Dendritic cell treated with granulocyte-macrophage colony-stimulating factor and Interleukin-4, amounts not matched to agents 40 ng/mL and 50 ng/mL, for 4 days (primary cell): ENCODE results near the gene AHCY.
"Not testable (repeated sequence)": the region's sequence is repeated elsewhere in the genome, so short reads cannot be mapped to it uniquely, and the experiment has no call there.

Source experiments
- H3K27ac Mint-ChIP-seq: one replicate; pipeline ENCODE4 v1.8.0; 2022; ENCODE audit warnings: mild to moderate bottlenecking, mixed read lengths
- H3K27me3 Mint-ChIP-seq: one replicate; pipeline ENCODE4 v1.8.0; 2022; ENCODE audit warnings: mild to moderate bottlenecking, mixed read lengths
- H3K36me3 Mint-ChIP-seq: one replicate; pipeline ENCODE4 v1.8.0; 2022; ENCODE audit warnings: low read depth, mixed read lengths
- H3K4me1 Mint-ChIP-seq: one replicate; pipeline ENCODE4 v1.8.0; 2022; ENCODE audit warnings: low read depth, mixed read lengths
- H3K4me3 Mint-ChIP-seq: one replicate; pipeline ENCODE4 v1.8.0; 2022; ENCODE audit warnings: mild to moderate bottlenecking, moderate library complexity, mixed read lengths
- H3K9me3 Mint-ChIP-seq: one replicate; pipeline ENCODE4 v1.8.0; 2022; ENCODE audit warnings: mixed read lengths
- intact Hi-C: fragments of 100-400 bp; cut with micrococcal nuclease; formaldehyde crosslinking; loops from one replicate; pipeline ENCODE4 v1.15.0; 2022

Gene AHCY

GRCh38 chr20:34333786-34334185, 30.6 kb upstream of the AHCY start:
- Mint-ChIP-seq H3K27ac (no peak overlapping the region), H3K36me3 (no peaks in the 10 kb centered on the region), H3K4me3 (no peak overlapping the region), H3K9me3 (no peaks in the 10 kb centered on the region), H3K27me3 (no peaks in the 10 kb centered on the region), H3K4me1 (no peaks in the 10 kb centered on the region)
- intact Hi-C loops, result no loop called here

GRCh38 chr20:34332262-34332920, 29.2 kb upstream of the AHCY start:
- Mint-ChIP-seq H3K36me3 (no peaks in the 10 kb centered on the region), H3K4me3 (no peak overlapping the region), H3K9me3 (no peaks in the 10 kb centered on the region), H3K27ac (no peak overlapping the region), H3K27me3 (no peaks in the 10 kb centered on the region), H3K4me1 (no peaks in the 10 kb centered on the region)
- intact Hi-C loops, result no loop called here

DNA sequence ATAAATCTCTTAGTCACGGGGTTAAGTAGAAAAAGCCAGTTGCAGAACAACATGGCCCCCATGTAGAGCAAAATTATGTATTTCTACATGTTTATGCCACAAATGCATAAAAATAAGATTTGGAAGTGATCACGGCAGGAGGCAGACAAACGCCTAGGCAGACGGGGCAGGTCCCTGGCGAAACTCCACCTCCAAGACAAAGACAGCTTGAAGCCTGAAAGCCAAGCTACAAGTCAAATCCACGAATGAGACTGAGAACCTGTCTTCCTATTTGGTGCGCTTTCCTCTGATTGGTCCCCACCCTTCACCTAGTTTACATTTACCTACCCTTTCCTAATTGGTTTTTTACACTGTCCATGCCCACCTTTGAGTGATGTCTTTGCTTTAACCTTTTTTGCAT, 28.7 kb upstream of the AHCY start:
- H3K27ac Mint-ChIP-seq, result no peak overlapping the region
- H3K4me3 Mint-ChIP-seq, result no peak overlapping the region
- H3K9me3 Mint-ChIP-seq, result no peaks in the 10 kb centered on the region
- intact Hi-C loops, result no loop called here
- no peaks in the 10 kb centered on the region for H3K27me3 Mint-ChIP-seq
- H3K36me3 Mint-ChIP-seq, result no peaks in the 10 kb centered on the region
- no peaks in the 10 kb centered on the region for H3K4me1 Mint-ChIP-seq

DNA sequence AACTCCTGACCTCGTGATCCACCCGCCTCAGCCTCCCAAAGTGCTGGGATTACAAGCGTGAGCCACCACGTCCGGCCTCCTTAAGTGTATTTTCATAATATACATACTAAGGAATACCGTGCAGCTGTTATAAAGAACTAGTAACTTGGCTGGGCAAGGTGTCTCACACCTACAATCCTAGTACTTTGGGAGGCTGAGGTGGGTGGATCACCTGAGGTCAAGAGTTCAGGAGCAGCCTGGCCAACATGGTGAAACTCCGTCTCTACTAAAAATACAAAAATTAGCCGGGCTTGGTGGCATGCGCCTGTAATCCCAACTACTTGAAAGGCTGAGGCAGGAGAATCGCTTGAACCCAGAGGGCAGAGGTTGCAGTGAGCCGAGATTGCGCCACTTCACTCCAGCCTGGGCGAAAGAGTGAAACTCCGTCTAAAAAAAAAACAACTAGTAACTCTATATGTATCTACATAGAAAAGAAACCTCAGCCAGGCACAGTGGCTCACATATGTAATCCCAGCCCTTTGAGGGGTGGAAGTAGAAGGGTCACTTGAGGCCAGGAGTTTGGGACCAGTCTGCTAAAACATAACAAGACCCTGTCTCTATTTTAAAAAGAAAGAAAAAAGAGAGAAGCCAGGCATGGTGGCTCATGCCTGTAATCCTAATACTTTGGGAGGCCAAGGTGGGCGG, 27.8 kb upstream of the AHCY start:
- H3K4me3 Mint-ChIP-seq, H3K36me3 Mint-ChIP-seq, H3K9me3 Mint-ChIP-seq, H3K27me3 Mint-ChIP-seq, H3K27ac Mint-ChIP-seq, intact Hi-C loops, H3K4me1 Mint-ChIP-seq: not testable (repeated sequence)

- H3K4me1 Mint-ChIP-seq, result no peaks in the 10 kb centered on the region
- no peaks in the 10 kb centered on the region for H3K9me3 Mint-ChIP-seq
- H3K27me3 Mint-ChIP-seq, result no peaks in the 10 kb centered on the region
- no peaks in the 10 kb centered on the region for H3K36me3 Mint-ChIP-seq
- H3K27ac Mint-ChIP-seq, result no peak overlapping the region
- intact Hi-C loops, result no loop called here
- H3K4me3 Mint-ChIP-seq, result no peak overlapping the region
Observed at GRCh38 chr20:34328928-34329677, 25.9 kb upstream of the AHCY start.

DNA sequence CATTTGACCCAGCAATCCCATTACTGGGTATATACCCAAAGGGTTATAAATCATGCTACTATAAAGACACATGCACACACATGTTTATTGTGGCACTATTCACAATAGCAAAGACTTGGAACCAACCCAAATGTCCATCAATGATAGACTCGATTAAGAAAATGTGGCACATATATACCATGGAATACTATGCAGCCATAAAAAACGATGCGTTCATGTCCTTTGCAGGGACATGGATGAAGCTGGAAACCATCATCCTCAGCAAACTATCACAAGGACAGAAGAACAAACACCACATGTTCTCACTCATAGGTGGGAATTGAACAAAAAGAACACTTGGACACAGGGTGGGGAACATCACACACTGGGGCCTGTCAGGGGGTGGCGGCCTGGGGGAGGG, 25.1 kb upstream of the AHCY start:
- intact Hi-C loops, H3K4me3 Mint-ChIP-seq, H3K9me3 Mint-ChIP-seq, H3K4me1 Mint-ChIP-seq, H3K36me3 Mint-ChIP-seq, H3K27ac Mint-ChIP-seq, H3K27me3 Mint-ChIP-seq: not testable (repeated sequence)

GRCh38 chr20:34324541-34324940, 21.4 kb upstream of the AHCY start:
- no peak overlapping the region for H3K27ac Mint-ChIP-seq
- intact Hi-C loops, result no loop called here
- no peaks in the 10 kb centered on the region for H3K9me3 Mint-ChIP-seq
- H3K27me3 Mint-ChIP-seq, result peaks cover 7% of the 10 kb centered on the region
- H3K4me3 Mint-ChIP-seq, result no peak overlapping the region
- no peaks in the 10 kb centered on the region for H3K4me1 Mint-ChIP-seq
- H3K36me3 Mint-ChIP-seq, result no peaks in the 10 kb centered on the region

GRCh38 chr20:34322267-34323105, 19.3 kb upstream of the AHCY start:
- intact Hi-C loops, result no loop called here
- Mint-ChIP-seq H3K4me1 (peaks cover 5% of the 10 kb centered on the region), H3K36me3 (no peaks in the 10 kb centered on the region), H3K9me3 (no peaks in the 10 kb centered on the region), H3K27ac (no peak overlapping the region), H3K4me3 (no peak overlapping the region), H3K27me3 (peaks cover 9% of the 10 kb centered on the region)

- H3K36me3 Mint-ChIP-seq, result no peaks in the 10 kb centered on the region
- no peak overlapping the region for H3K27ac Mint-ChIP-seq
- H3K9me3 Mint-ChIP-seq, result no peaks in the 10 kb centered on the region
- H3K27me3 Mint-ChIP-seq, result peaks cover 11% of the 10 kb centered on the region
- H3K4me3 Mint-ChIP-seq, result no peak overlapping the region
- H3K4me1 Mint-ChIP-seq, result peaks cover 13% of the 10 kb centered on the region
- intact Hi-C loops, result no loop called here
Observed at GRCh38 chr20:34320861-34321260, 17.7 kb upstream of the AHCY start.

DNA sequence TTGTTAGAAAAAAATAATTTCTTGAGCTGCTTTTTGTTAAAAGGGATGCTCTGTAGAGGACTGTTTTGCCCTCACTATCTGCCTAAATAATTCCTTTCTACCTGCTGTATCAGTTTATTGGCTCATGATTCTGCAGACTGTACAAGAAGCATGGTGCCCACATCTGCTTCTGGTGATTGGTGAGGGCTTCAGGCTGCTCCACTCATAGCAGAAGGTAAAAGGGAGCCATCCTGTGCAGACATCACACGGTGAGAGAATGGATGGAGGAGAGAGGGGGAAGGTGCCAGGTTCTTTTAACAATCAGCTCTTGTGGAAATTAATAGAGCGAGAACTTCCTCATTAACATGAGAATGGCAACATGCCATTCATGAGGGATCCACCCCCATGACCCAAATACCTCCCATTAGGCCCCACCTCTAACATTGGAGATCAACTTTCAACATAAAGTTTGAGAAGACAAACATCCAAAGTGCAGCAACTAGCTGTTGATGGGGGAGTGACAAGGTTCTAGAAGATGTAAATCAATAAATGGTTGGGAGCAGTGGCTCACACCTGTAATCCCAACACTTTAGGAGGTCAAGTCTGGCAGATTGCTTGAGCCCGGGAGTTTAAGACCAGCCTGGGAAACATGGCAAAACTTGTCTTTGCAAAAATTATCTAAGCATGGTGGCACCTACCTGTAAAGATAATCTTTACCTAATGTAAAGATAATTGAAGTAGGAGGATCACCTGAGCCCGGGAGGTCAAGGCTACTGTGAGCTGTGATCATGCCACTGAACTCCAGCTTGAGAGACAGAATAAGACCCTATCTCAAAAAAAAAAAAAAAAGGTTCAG, 15.7 kb upstream of the AHCY start:
- Mint-ChIP-seq H3K27me3 (peaks cover 12% of the 10 kb centered on the region), H3K27ac (no peak overlapping the region), H3K4me1 (peaks cover 17% of the 10 kb centered on the region), H3K4me3 (no peak overlapping the region), H3K36me3 (no peaks in the 10 kb centered on the region), H3K9me3 (no peaks in the 10 kb centered on the region)
- intact Hi-C loops, result loop anchor here (10.0 kb wide), 2 partner anchors 96 to 446 kb away; no protein-coding TSS in a partner anchor

DNA sequence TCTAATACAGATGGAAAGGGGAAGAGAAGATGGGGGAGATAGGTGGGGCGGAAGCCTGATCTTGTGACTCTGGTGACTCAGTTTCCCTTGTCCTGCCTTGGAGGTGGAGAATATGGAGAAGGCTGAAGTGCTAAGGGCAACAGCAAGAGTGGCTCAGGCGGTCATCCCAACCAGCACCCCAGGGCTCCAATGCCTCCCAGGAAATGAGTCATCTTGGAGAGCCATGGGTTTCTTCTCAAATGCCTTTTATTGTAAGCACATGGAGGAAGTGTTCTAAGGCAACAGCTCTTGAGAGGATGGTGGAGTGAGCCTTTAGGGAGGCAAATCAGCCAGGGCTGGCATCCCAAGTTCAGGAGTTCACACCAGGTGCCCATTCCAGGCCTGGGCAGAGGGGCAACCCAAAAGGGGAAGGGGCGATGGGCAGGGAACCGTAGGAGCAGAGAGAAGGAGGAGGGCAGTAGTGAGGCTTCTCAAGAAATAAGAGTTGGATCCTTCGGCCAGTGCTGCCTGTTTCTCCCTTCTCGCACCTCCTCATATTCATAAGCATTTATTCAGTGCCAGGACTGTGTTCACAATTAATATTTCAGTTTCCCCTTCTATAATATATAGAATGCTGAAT, 13.2 kb upstream of the AHCY start:
- H3K4me3 Mint-ChIP-seq, result no peak overlapping the region
- H3K27me3 Mint-ChIP-seq, result peaks cover 25% of the 10 kb centered on the region
- peaks cover 34% of the 10 kb centered on the region for H3K4me1 Mint-ChIP-seq
- H3K27ac Mint-ChIP-seq, result no peak overlapping the region
- H3K36me3 Mint-ChIP-seq, result no peaks in the 10 kb centered on the region
- no peaks in the 10 kb centered on the region for H3K9me3 Mint-ChIP-seq
- intact Hi-C loops, result loop anchor here (10.0 kb wide), 2 partner anchors 98 to 448 kb away; no protein-coding TSS in a partner anchor

DNA sequence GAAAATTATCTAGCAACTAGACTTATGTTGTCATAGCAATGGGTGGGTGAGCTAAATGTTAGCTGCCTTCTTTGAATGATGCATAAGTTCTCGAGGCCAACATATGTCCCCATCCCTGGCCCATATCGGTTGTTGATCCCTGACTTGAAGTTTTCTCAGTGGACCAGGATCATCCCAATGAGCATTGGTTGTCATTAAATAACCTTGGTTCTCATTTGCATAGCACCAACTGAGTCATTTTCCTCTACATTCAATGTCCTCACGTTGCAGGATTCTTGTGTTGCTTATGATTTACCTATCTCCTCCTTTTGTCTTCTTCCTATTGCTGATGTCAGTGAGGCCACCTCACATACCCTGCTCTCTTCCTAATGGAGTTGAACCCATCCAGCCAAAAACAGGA, 12.1 kb upstream of the AHCY start:
- peaks cover 40% of the 10 kb centered on the region for H3K4me1 Mint-ChIP-seq
- H3K36me3 Mint-ChIP-seq, result no peaks in the 10 kb centered on the region
- H3K4me3 Mint-ChIP-seq, result no peak overlapping the region
- H3K27ac Mint-ChIP-seq, result no peak overlapping the region
- peaks cover 30% of the 10 kb centered on the region for H3K27me3 Mint-ChIP-seq
- intact Hi-C loops, result loop anchor here (10.0 kb wide), 2 partner anchors 100 to 450 kb away; no protein-coding TSS in a partner anchor
- no peaks in the 10 kb centered on the region for H3K9me3 Mint-ChIP-seq
